Measurements from ENCODE around the gene FAM43A.

The FAM43A gene

GRCh38 chr3:194671900-194672808 lies 13.5 kb upstream of the FAM43A start, which contains the start of gene LSG1:
Gene LSG1, minus strand, starts transcription at chr3:194672191. Its CDS starts 29 bp downstream, at chr3:194672162.
- H3K4me3 ChIP-seq (ENCODE audit: low read depth, low read length): peak within 1 kb of the TSS; percentile 98
- TF ChIP-seq MAX (IDR thresholded peaks at IDR 0.05; ENCODE audit: low read depth, low read length) (peak; percentile 69), POLR2A (IDR thresholded peaks at IDR 0.05; ENCODE audit: extremely low read depth, insufficient read length) (no peak), MYC (IDR thresholded peaks at IDR 0.05; ENCODE audit: low read depth, low read length) (peak; percentile 51)
- DNase-seq (ENCODE audit: low read depth): peak; percentile 96

GRCh38 chr3:194672876-194673275 lies 12.8 kb upstream of the FAM43A start:
- no peak for DNase-seq (ENCODE audit: low read depth)
- no peak for TF ChIP-seq CTCF (IDR thresholded peaks at IDR 0.05; ENCODE audit: low read depth, low read length)
- no peak for TF ChIP-seq MAX (IDR thresholded peaks at IDR 0.05; ENCODE audit: low read depth, low read length)
- TF ChIP-seq POLR2A (IDR thresholded peaks at IDR 0.05; ENCODE audit: extremely low read depth, insufficient read length): no peak
- no peak for TF ChIP-seq MYC (IDR thresholded peaks at IDR 0.05; ENCODE audit: low read depth, low read length)
- peak overlapping the region; percentile 98 for H3K4me3 ChIP-seq (ENCODE audit: low read depth, low read length)

- no peak overlapping the region for H3K4me3 ChIP-seq (ENCODE audit: low read depth, low read length)
- no peak for DNase-seq (ENCODE audit: low read depth)
- no peak for TF ChIP-seq MYC (IDR thresholded peaks at IDR 0.05; ENCODE audit: low read depth, low read length)
- TF ChIP-seq CTCF (IDR thresholded peaks at IDR 0.05; ENCODE audit: low read depth, low read length): no peak
These were observed 11.9 kb upstream of the FAM43A start for GRCh38 chr3:194673761-194674160.

GRCh38 chr3:194675081-194675640 lies 10.5 kb upstream of the FAM43A start:
- DNase-seq (ENCODE audit: low read depth): no peak
- no peak for TF ChIP-seq POLR2A (IDR thresholded peaks at IDR 0.05; ENCODE audit: extremely low read depth, insufficient read length)
- TF ChIP-seq MAX (IDR thresholded peaks at IDR 0.05; ENCODE audit: low read depth, low read length): no peak
- TF ChIP-seq CTCF (IDR thresholded peaks at IDR 0.05; ENCODE audit: low read depth, low read length): no peak
- no peak for TF ChIP-seq MYC (IDR thresholded peaks at IDR 0.05; ENCODE audit: low read depth, low read length)
- H3K4me3 ChIP-seq (ENCODE audit: low read depth, low read length): no peak overlapping the region

- TF ChIP-seq POLR2A (IDR thresholded peaks at IDR 0.05; ENCODE audit: extremely low read depth, insufficient read length) (no peak), CTCF (IDR thresholded peaks at IDR 0.05; ENCODE audit: low read depth, low read length) (no peak), MAX (IDR thresholded peaks at IDR 0.05; ENCODE audit: low read depth, low read length) (no peak), MYC (IDR thresholded peaks at IDR 0.05; ENCODE audit: low read depth, low read length) (no peak)
- no peak overlapping the region for H3K4me3 ChIP-seq (ENCODE audit: low read depth, low read length)
- DNase-seq (ENCODE audit: low read depth): no peak
These were observed 10.0 kb upstream of the FAM43A start for GRCh38 chr3:194675680-194676079.

- no peak for DNase-seq (ENCODE audit: low read depth)
- H3K4me3 ChIP-seq (ENCODE audit: low read depth, low read length): no peak overlapping the region
These were observed 9.2 kb upstream of the FAM43A start for GRCh38 chr3:194676471-194676870.

More at GRCh38 chr3:194676471-194676870, 9.2 kb upstream of the FAM43A start:
- no peak for TF ChIP-seq POLR2A (IDR thresholded peaks at IDR 0.05; ENCODE audit: extremely low read depth, insufficient read length)
- TF ChIP-seq CTCF (IDR thresholded peaks at IDR 0.05; ENCODE audit: low read depth, low read length): no peak
- no peak for TF ChIP-seq MAX (IDR thresholded peaks at IDR 0.05; ENCODE audit: low read depth, low read length)
- no peak for TF ChIP-seq MYC (IDR thresholded peaks at IDR 0.05; ENCODE audit: low read depth, low read length)
